ENCODE results near the gene BEND5.

BEND5 gene

GRCh38 chr1:48765335-48765734 is 11.4 kb downstream of the BEND5 start:
- DNase-seq (ENCODE audit: low read depth in 2 of 2), result no peak

DNA sequence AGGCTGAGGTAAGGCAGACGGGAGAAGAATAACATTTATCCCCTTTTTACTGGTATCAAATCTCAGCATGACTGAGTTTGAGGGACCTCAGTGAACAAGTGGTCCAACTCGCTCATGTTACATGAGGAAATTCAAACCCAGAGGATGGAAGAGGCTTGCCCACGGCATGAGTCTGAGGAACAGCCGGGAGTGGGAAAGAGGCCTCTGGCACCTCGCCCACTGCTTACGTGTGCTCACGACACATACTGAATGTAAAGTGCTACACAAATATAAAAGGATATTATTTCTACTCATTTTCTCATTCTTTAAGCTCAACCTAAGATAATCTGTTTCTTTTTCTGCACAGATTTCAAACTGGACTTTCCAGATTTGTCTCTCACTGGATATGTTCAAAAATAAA is 14.7 kb downstream of the BEND5 start:
- DNase-seq (ENCODE audit: low read depth in 2 of 2), result no peak

DNA sequence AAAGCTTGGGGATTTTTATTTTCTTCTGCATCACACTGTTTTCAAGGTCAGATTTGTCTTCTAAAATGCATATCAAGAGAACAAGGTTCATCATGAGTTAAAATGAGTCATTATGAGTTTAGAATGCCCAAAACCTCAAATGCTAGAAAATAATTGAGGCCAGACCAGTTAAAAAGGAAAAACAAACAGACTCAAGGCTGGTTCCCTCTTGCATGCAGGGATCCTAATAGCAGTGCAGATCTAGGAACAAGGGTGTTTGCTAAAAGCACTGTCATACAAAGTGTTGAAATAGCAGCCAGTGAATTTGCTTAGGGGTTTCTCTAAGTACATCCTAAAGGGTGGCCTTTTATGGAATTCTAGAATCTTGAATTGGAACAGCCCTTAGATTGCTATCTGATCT is 15.3 kb downstream of the BEND5 start:
- no peak for DNase-seq (ENCODE audit: low read depth in 2 of 2)

- DNase-seq (ENCODE audit: low read depth in 2 of 2), result no peak
These were observed 15.8 kb downstream of the BEND5 start for GRCh38 chr1:48760857-48761256.

DNA sequence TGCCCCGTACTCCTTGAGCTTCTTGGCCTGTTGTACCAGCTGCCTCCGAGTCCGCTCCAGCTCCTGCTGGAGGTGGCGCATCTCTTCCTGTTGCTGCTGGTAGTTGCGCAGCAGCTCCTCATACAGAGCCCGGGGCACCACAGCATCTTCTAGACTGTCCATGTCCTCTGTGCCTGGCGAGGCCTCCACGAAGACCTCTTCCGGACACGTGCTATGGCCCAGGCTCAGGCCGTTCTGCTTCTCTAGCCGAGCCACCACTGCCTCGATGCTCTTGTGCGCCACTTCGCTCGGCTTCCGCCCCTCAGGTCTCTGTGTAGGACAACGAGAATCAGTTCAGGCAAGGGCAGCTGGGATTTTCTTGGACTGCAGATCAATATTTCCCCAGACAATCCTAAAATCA is 17.7 kb downstream of the BEND5 start:
- DNase-seq (ENCODE audit: low read depth in 2 of 2), result no peak

DNA sequence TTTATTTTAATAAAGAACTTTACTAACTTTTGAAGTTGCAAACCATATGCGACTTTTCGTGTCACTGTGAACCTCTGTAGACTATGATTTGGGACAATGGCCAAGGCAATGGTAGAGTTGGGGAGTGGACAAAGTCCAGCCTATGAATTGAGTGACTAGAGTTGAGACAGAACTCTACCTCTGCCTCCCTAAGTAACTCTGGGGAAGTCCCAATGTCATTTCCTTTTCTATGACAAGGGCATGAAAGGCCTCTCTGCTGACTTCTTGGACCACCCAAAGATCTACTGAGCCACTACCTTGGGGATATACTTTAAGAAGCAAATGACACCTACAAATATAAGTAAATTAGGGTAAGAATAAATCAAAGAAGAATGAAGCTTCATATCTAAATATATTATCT is 19.3 kb downstream of the BEND5 start:
- no peak for DNase-seq (ENCODE audit: low read depth in 2 of 2)

DNA sequence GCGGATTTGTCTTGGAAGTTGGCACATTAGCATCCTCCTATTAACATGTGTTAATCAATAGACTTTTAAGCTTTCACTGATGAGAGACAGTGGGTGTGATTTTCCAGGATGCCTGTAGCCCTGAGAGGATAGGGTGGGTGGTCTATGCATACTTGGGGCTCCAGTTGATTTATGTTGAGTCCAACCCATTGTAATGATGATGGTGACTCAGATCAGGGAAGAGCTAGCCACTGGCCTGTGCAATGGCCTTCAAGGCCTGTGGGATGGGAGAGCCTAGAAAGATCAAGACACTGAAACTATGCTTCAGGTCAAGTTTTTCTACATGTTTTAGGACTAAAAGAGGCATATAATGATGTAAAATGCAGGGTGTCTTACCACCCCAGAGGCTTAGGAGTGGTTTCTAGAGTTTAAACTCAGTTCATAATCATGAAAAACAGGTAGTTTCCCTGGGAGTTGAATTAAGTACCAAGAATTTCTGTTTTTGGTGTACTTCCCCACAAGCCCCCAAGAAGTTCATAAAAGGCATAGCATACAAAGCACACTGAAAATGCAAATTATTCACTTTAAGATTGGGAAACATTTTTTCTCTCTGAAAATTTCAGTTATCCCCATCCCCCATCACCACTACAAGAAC is 19.9 kb downstream of the BEND5 start:
- no peak for DNase-seq (ENCODE audit: low read depth in 2 of 2)

- DNase-seq (ENCODE audit: low read depth in 2 of 2), result no peak
These were observed 23.4 kb downstream of the BEND5 start for GRCh38 chr1:48753293-48753692.

DNA sequence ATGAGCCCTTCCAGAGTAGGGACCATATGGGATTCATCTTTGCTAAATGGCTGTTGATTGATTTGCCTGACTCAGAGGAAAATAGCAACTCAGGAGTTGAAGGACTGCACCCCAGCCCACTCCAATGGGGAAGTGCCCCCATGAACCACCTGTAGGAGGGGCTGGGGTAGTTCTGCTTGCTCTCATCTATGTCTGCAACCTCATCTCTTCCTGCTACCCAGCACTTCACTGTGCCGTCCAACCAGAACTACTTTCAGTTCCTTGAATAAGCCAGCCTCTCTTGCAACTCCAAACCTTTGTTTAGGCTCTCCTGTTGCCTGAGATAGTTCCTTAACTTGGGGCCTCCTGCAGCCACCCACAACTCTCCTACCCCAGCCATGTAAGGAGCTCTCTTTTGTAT is 26.6 kb downstream of the BEND5 start:
- DNase-seq (ENCODE audit: low read depth in 2 of 2), result no peak

- DNase-seq (ENCODE audit: low read depth in 2 of 2), result no peak
These were observed 27.6 kb downstream of the BEND5 start for GRCh38 chr1:48749068-48749467.

DNA sequence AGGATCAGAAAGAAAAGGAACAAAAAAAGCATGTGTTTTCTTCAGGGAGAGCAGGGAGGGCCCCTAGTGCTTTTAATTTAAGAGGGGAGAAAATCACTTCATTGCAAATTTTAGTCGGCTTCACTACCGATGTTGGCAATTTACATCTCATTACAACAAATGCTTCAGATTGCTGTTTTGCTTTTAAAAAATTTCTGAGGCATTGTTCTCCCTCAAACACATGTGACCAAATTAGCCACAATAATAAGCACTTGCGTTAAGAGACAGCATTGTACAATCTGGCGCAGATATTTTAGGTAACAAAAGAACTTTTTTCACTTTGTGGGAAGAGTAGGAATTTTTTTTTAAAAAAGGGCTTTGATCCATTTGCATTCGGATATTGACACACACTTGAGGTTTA is 29.8 kb downstream of the BEND5 start:
- no peak for DNase-seq (ENCODE audit: low read depth in 2 of 2)

DNA sequence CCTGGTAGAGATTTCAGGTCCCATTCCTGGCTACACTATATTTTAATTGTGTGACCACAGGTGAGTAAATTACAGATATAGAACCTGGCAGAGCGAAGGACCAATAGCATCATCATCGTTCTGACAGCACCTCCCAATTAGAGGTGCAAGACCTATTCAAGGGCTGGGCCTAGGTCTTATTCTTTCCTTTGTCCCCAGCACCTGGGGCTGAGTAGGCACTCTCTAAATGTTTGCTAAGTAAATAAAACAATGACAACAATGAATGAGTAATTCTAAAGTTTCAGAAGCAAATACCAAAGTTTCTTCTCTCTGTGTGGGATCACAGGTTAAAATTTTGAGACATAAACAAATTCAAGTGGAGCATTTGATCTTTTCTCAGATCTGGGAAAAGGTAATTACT is 32.7 kb downstream of the BEND5 start:
- DNase-seq (ENCODE audit: low read depth in 2 of 2), result no peak

DNA sequence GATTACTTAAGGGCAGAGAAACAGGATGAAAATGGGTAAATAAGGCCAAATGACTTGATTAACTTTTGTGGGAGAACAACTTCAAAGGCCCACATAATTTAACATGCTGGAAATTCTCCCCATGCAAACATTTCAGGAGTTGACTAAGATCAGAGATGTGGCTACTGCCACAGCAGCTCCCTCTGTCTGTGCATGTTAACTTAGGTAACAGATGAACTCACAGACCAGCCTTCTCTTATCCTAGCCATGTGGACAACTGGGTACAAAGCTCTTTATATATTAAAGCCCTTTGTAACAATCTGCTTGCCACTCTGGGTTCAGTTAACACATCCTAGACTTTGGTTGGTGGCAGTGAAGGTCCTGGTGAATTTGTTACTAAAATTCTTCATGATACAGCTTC is 33.2 kb downstream of the BEND5 start:
- no peak for DNase-seq (ENCODE audit: low read depth in 2 of 2)

DNA sequence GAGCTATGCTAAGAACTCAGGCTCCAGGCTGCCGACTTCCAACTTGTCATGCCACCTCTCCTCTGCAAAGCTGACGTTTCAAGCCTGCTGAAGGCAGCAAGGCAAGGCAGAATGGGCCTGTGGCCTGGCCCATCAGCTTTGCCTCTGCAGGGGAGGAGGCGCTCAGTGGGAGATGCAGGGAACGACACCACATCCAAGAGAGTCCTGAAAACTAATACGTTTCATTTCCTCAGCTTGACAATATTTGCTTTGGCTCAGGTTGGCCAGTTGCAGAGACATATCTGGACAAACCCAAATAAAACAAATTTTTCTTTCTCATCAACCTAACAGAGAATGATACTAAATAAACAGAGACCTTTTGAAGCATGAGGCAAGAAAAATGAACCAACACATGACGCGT is 35.3 kb downstream of the BEND5 start:
- no peak for DNase-seq (ENCODE audit: low read depth in 2 of 2)

- DNase-seq (ENCODE audit: low read depth in 2 of 2), result no peak
These were observed 36.1 kb downstream of the BEND5 start for GRCh38 chr1:48740621-48741020.

DNA sequence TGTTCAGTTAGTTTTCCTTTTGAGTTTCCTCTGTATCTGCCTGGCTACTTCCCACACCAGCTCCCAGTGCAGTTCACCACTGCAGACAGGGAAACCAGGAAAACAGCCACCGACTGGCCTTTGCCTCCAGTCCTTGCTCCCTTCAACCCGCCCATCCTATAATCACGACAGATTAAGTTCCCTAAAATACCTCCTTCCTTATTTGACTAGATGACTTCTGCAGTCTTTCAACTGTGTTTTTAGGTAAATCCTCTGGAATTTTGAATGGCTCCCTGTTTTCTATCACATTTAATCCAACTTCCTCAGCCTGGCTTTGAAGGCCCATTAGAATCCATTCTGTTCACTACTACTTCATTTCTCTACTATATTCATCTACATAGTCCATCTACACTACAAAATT is 37.6 kb downstream of the BEND5 start:
- DNase-seq (ENCODE audit: low read depth in 2 of 2), result no peak

DNA sequence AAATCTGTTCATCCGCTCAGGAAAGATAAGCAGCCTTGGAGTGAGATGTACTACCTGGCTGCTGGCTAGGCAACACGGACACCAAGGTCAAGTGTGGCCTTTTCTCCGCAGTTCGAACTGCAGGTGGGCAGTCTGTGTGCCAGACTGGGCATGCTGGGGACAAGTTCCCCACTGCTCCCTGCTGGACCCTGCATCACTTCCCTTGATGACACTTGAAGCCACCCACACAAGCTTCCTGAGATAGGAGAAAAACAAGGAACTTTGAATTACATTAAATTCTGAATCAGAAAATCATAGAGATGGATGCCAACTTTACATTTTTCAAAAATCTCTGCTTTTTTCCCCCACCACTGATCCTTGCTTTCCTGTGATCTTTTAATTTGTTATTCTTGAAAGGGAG is 38.3 kb downstream of the BEND5 start:
- DNase-seq (ENCODE audit: low read depth in 2 of 2), result no peak

GRCh38 chr1:48735796-48736195 is 40.9 kb downstream of the BEND5 start:
- DNase-seq (ENCODE audit: low read depth in 2 of 2), result no peak

DNA sequence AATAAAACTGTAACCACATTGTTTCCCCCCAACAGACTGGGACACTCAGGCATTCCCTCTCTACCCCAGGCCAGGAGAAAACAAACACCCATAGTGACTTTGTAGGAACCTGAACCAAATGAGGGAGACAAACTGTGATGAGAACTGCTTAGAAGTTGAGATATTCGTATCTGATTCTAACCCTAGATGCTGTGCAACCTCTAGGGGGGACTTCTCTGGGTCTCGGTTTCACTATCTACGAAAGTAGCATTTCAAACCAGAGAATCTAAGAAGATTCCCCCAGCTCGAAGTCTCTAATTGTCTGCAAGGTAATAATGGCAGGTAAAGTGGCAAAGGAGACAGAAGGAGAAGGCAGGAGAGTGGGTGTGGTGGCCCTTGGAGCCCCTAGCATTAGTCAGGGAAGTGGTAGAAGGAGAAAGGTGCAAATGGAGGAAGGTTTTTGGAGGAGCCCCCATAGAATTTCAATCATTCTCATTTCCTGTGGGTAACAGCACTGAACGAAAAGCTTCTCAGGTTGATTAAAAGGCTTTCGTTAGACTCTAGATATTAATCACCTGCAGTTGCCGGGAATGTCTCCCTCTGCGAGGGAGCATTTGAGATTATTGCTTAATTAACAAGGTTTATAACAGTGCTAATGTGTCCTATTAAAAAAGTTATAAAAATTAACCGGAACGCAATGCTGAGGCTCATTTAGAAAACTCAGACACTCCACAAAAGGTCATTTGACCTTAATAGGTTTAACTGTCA is 46.4 kb downstream of the BEND5 start:
- DNase-seq (ENCODE audit: low read depth in 2 of 2), result no peak

DNA sequence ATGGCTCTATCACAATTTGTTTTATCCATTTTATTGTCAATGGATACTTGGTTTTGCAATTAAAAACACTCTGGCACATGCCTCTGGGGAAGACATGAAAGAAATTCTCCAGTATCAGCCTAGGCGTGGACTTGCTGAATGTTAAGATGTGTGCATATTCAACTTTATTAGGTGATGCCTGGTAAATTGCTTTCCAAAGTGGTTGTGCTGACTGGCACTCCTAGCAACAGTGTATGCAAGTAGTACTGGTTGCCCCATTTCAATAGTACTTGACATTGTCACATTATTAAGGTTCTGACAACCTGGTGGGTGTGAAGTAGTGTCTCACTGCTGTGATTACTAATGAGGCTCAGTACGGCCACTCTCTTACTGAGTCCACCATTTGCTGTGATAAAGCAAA is 48.1 kb downstream of the BEND5 start:
- DNase-seq (ENCODE audit: low read depth in 2 of 2), result no peak

GRCh38 chr1:48726557-48727215 is 50.0 kb downstream of the BEND5 start:
- DNase-seq (ENCODE audit: low read depth in 2 of 2), result no peak

GRCh38 chr1:48726139-48726538 is 50.6 kb downstream of the BEND5 start:
- DNase-seq (ENCODE audit: low read depth in 2 of 2), result no peak

DNA sequence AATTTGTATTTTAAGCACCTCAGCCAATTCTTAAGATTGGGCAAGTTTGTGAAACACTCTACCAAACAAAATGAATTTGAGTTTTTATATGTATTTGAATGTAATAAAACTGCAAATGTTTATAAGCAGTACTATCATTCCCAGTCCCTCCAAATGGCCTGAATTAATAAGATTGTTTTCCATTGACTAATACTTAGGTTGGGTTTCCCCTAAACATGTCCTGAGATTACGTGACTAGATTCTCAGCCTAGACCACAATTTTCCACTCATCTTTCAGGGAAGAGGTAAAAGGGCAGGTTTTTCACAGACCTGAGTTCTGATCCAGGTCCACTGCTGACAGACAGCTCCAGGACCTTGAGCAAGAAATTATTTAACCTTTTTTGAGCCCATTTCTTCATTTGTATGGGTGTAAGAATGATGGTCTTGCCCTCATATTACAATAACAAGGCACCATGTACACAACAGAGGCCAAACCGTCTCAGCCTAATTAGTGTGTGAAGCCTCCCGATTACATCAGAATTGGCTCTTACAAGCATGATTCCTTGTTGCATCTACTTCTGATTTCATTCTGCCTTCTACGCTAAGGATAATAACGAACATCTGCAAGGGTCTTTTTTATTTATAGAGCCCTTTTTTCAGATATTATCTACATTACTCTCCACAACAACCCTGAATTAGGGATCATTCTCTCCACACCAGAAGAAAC is 51.2 kb downstream of the BEND5 start:
- DNase-seq (ENCODE audit: low read depth in 2 of 2), result no peak

Measured in stimulated activated CD8-positive, alpha-beta memory T cell treated with anti-CD3 and anti-CD28 coated beads, Interleukin-15, amount 100 ng/mL, for 48 hours (primary cell).